Lung (tissue), 12 donors: ENCODE measurements around the gene NRG3. TPM values are rescaled to one million over a fixed set of nuclear protein-coding genes. Genes with fewer than 3 reads are reported as not detected.

Experiments
- ATAC-seq: fragments of 200-7000 bp; cut with Tn5 transposase; one replicate; pipeline ENCODE4 v1.9.1; 2020; ENCODE audit warnings: moderate number of reproducible peaks; ENCODE audit not compliant: insufficient read depth, low FRiP score
- DNase-seq, 3 donors: peaks; one replicate each; pipeline ENCODE4 v3.0.0-alpha.2; 2013 to 2017
- H3K27ac ChIP-seq, 2 donors: one replicate each; pipeline ENCODE4 v1.5.1; 2013; ENCODE audit warnings: mild to moderate bottlenecking in 2 of 2, moderate library complexity in 2 of 2, control low read depth in 1 of 2, inconsistent platforms in 1 of 2, low read depth in 1 of 2, low read length in 1 of 2
- H3K27me3 ChIP-seq, 3 donors: one replicate each; pipeline ENCODE4 v1.5.1; 2013; ENCODE audit warnings: low read length in 2 of 3; ENCODE audit not compliant: control insufficient read depth in 3 of 3, insufficient read depth in 3 of 3
- H3K36me3 ChIP-seq, 4 donors: one replicate each; pipeline ENCODE4 v1.5.1; 2013; ENCODE audit warnings: low read length in 4 of 4, mild to moderate bottlenecking in 1 of 4, moderate library complexity in 1 of 4; ENCODE audit not compliant: control insufficient read depth in 4 of 4, insufficient read depth in 4 of 4
- H3K4me1 ChIP-seq, 5 donors: one replicate each; pipeline ENCODE4 v1.5.1; 2013; ENCODE audit warnings: low read length in 5 of 5, mild to moderate bottlenecking in 2 of 5, moderate library complexity in 1 of 5; ENCODE audit not compliant: control insufficient read depth in 5 of 5, insufficient read depth in 5 of 5
- H3K4me3 ChIP-seq: one replicate; pipeline ENCODE4 v1.5.1; 2013; ENCODE audit warnings: mild to moderate bottlenecking, control low read depth, moderate library complexity
- H3K9ac ChIP-seq, 2 donors: one replicate each; pipeline ENCODE4 v1.5.1; 2013; ENCODE audit warnings: low read length in 2 of 2, control low read depth in 1 of 2; ENCODE audit not compliant: insufficient read depth in 1 of 2
- H3K9me3 ChIP-seq, 4 donors: one replicate each; pipeline ENCODE4 v1.5.1; 2013; ENCODE audit warnings: low read length in 3 of 4, mild to moderate bottlenecking in 1 of 4, moderate library complexity in 1 of 4; ENCODE audit not compliant: control insufficient read depth in 4 of 4, insufficient read depth in 3 of 4
- CTCF ChIP-seq: IDR thresholded peaks from 2 replicates; pipeline ENCODE4 v1.5.1; 2012; ENCODE audit warnings: mild to moderate bottlenecking; ENCODE audit errors: control extremely low read depth, extremely low read depth
- WGBS, 2 donors: extraction: QIAGEN DNeasy Blood & Tissue Kit; methylation state at CpG; one replicate each; pipeline ENCODE4 v1.1.7; 2013; 5-methylcytosine and 5-hydroxymethylcytosine counted together
- polyA plus RNA-seq, 2 donors: library from polyadenylated mRNA; stranded (reverse); fragments of 200-250 nt; gene quantifications; one replicate each; pipeline ENCODE4 v1.2.1, GENCODE V29; 2013
- total RNA-seq, 2 donors: library from RNA; depleted of rRNA in 1 of 2; stranded (reverse); fragments of >200 nt in 1 of 2; gene quantifications; one replicate each; pipeline ENCODE4 v1.2.1, GENCODE V29; 2014 to 2021
- donor health status: control.
- donor health status: control.
- donor health status: Bipolar disorder and iron deficiency.
- donor health status: healthy.
- donor health status: DM: yes; HTN: yes; CAD: no.

NRG3 gene
- total and polyA plus RNA-seq, 4 donors, result 0.49 to 2.0 (median 0.84) TPM

- no peaks in the 10 kb centered on the region for H3K36me3 ChIP-seq
- peak; percentile 65 for ATAC-seq
- H3K27ac ChIP-seq, result no peak overlapping the region
- H3K27me3 ChIP-seq, result no peaks in the 10 kb centered on the region
- H3K9ac ChIP-seq, result no peak overlapping the region
- no peaks in the 10 kb centered on the region for H3K4me1 ChIP-seq
- H3K9me3 ChIP-seq, result peaks cover 0 to 5% (median 0%) of the 10 kb centered on the region in 4 donors
- 72 to 74% methylated on average over 2 of the region's 2 CpGs for WGBS, 2 donors
- no peak overlapping the region for H3K4me3 ChIP-seq
- DNase-seq, result no peak
- no peak for TF ChIP-seq CTCF
Measured at GRCh38 chr10:82267014-82267413, 392.0 kb downstream of the NRG3 start.

- WGBS, 2 donors, result 87 to 92% methylated on average over 2 of the region's 2 CpGs
Measured at GRCh38 chr10:82267465-82267864, 392.5 kb downstream of the NRG3 start.

GRCh38 chr10:82267960-82268359, 393.0 kb downstream of the NRG3 start:
- Histone ChIP-seq H3K27ac (no peak overlapping the region), H3K9ac (no peak overlapping the region), H3K36me3 (no peaks in the 10 kb centered on the region), H3K4me1 (no peaks in the 10 kb centered on the region), H3K9me3 (peaks cover 0 to 5% (median 0%) of the 10 kb centered on the region in 4 donors), H3K27me3 (no peaks in the 10 kb centered on the region), H3K4me3 (no peak overlapping the region)
- TF ChIP-seq CTCF, result no peak
- DNase-seq, result no peak
- no peak for ATAC-seq
- WGBS, 2 donors, result 84 to 91% methylated on average over 2 of the region's 2 CpGs

More at GRCh38 chr10:82267465-82267864, 392.5 kb downstream of the NRG3 start:
- DNase-seq, result no peak
- no peak overlapping the region for H3K9ac ChIP-seq
- H3K4me3 ChIP-seq, result no peak overlapping the region
- no peaks in the 10 kb centered on the region for H3K36me3 ChIP-seq
- no peak overlapping the region for H3K27ac ChIP-seq
- no peaks in the 10 kb centered on the region for H3K4me1 ChIP-seq
- no peak for TF ChIP-seq CTCF
- no peak for ATAC-seq
- no peaks in the 10 kb centered on the region for H3K27me3 ChIP-seq
- H3K9me3 ChIP-seq, result peaks cover 0 to 5% (median 0%) of the 10 kb centered on the region in 4 donors

- no peaks in the 10 kb centered on the region for H3K4me1 ChIP-seq
Measured at GRCh38 chr10:82277591-82277990, 402.6 kb downstream of the NRG3 start.

More at GRCh38 chr10:82277591-82277990, 402.6 kb downstream of the NRG3 start:
- Histone ChIP-seq H3K27ac (no peak overlapping the region), H3K4me3 (no peak overlapping the region), H3K9ac (no peak overlapping the region), H3K27me3 (no peaks in the 10 kb centered on the region), H3K36me3 (no peaks in the 10 kb centered on the region), H3K9me3 (no peaks in the 10 kb centered on the region)
- WGBS, 2 donors, result 65 to 82% methylated on average over 1 of the region's 1 CpG
- ATAC-seq, result no peak
- DNase-seq, result no peak
- no peak for TF ChIP-seq CTCF
